HepG2 (cell line): ENCODE measurements around the gene RNASE11. TPM values are rescaled to one million over a fixed set of nuclear protein-coding genes. Genes with fewer than 3 reads are reported as not detected.

Experiments used
- ARID4A ChIP-seq: sonication (generic); formaldehyde crosslinking; IDR thresholded peaks from 2 replicates; pipeline ENCODE4 v1.5.0; 2020; ENCODE audit warnings: mild to moderate bottlenecking, missing genetic modification reagents, borderline replicate concordance
- BHLHE40 ChIP-seq: IDR thresholded peaks from 2 replicates; pipeline ENCODE4 v1.6.1; 2011; ENCODE audit warnings: low read length, improper control_type of control experiment
- EEA1 ChIP-seq: sonication (generic); formaldehyde crosslinking; IDR thresholded peaks from 2 replicates; pipeline ENCODE4 v1.5.1; 2020; ENCODE audit warnings: mild to moderate bottlenecking, missing genetic modification reagents, borderline replicate concordance
- GZF1 ChIP-seq: sonication (generic); formaldehyde crosslinking; IDR thresholded peaks from 2 replicates; pipeline ENCODE4 v1.5.1; 2020; ENCODE audit warnings: mild to moderate bottlenecking, missing genetic modification reagents
- JARID2 ChIP-seq: sonication (generic); formaldehyde crosslinking; IDR thresholded peaks from 2 replicates; pipeline ENCODE4 v1.8.1; 2023; ENCODE audit warnings: missing genetic modification reagents, inconsistent platforms; ENCODE audit not compliant: insufficient replicate concordance
- JUNB ChIP-seq: sonication (generic); formaldehyde crosslinking; IDR thresholded peaks from 2 replicates; pipeline ENCODE4 v1.8.0; 2022; ENCODE audit warnings: missing genetic modification reagents, mild to moderate bottlenecking, borderline replicate concordance
- MED8 ChIP-seq: sonication (generic); formaldehyde crosslinking; IDR thresholded peaks from 2 replicates; pipeline ENCODE4 v1.8.1; 2023; ENCODE audit warnings: mild to moderate bottlenecking, missing genetic modification reagents; ENCODE audit not compliant: insufficient replicate concordance
- MIXL1 ChIP-seq: IDR thresholded peaks from 2 replicates; pipeline ENCODE4 v1.6.1; 2016
- SAP130 ChIP-seq: IDR thresholded peaks from 2 replicates; pipeline ENCODE4 v1.6.1; 2016; ENCODE audit warnings: low read depth
- SIX4 ChIP-seq: sonication (generic); formaldehyde crosslinking; IDR thresholded peaks from 2 replicates; pipeline ENCODE4 v1.4.0; 2020; ENCODE audit warnings: missing genetic modification reagents
- SKI ChIP-seq: fragments of 450-650 bp; IDR thresholded peaks from one replicate; pipeline ENCODE4 v1.6.1; 2018; ENCODE audit warnings: mild to moderate bottlenecking; ENCODE audit not compliant: partially characterized antibody
- YEATS2 ChIP-seq: sonication (generic); formaldehyde crosslinking; IDR thresholded peaks from 2 replicates; pipeline ENCODE4 v1.4.0; 2020; ENCODE audit warnings: missing genetic modification reagents, borderline replicate concordance
- ZC3H13 ChIP-seq: sonication (generic); formaldehyde crosslinking; IDR thresholded peaks from 2 replicates; pipeline ENCODE4 v1.8.1; 2023; ENCODE audit warnings: mild to moderate bottlenecking, missing genetic modification reagents, moderate library complexity
- ZKSCAN8 ChIP-seq: IDR thresholded peaks from 2 replicates; pipeline ENCODE4 v1.6.1; 2016; ENCODE audit warnings: borderline replicate concordance, missing genetic modification reagents, missing compliant biosample characterization
- ZNF263 ChIP-seq: sonication (generic); formaldehyde crosslinking; IDR thresholded peaks from 2 replicates; pipeline ENCODE4 v1.4.0; 2020; ENCODE audit warnings: missing genetic modification reagents
- ZNF30 ChIP-seq: sonication (generic); formaldehyde crosslinking; IDR thresholded peaks from 2 replicates; pipeline ENCODE4 v1.5.0; 2020; ENCODE audit warnings: mild to moderate bottlenecking, missing genetic modification reagents
- ZNF337 ChIP-seq: sonication (generic); formaldehyde crosslinking; IDR thresholded peaks from 2 replicates; pipeline ENCODE4 v1.5.1; 2020; ENCODE audit warnings: missing genetic modification reagents, low read depth, mild to moderate bottlenecking, borderline replicate concordance
- ZNF34 ChIP-seq: sonication (generic); formaldehyde crosslinking; IDR thresholded peaks from 2 replicates; pipeline ENCODE4 v1.4.0; 2020; ENCODE audit warnings: mild to moderate bottlenecking, missing genetic modification reagents, borderline replicate concordance
- ZNF350 ChIP-seq: sonication (generic); formaldehyde crosslinking; IDR thresholded peaks from 2 replicates; pipeline ENCODE4 v1.4.0; 2020; ENCODE audit warnings: mild to moderate bottlenecking, low read depth, missing genetic modification reagents, borderline replicate concordance
- ZNF44 ChIP-seq: sonication (generic); formaldehyde crosslinking; IDR thresholded peaks from 2 replicates; pipeline ENCODE4 v1.5.1; 2020; ENCODE audit warnings: mild to moderate bottlenecking, missing genetic modification reagents
- ZNF564 ChIP-seq: sonication (generic); formaldehyde crosslinking; IDR thresholded peaks from 2 replicates; pipeline ENCODE4 v1.8.1; 2023; ENCODE audit warnings: mild to moderate bottlenecking, missing genetic modification reagents
- ZNF710 ChIP-seq: sonication (generic); formaldehyde crosslinking; IDR thresholded peaks from 2 replicates; pipeline ENCODE4 v1.5.0; 2020; ENCODE audit warnings: mild to moderate bottlenecking, missing genetic modification reagents, borderline replicate concordance
- ZNF761 ChIP-seq: sonication (generic); formaldehyde crosslinking; conservative IDR thresholded peaks from 2 replicates; pipeline ENCODE4 v1.4.0; 2020; ENCODE audit warnings: mild to moderate bottlenecking, missing genetic modification reagents
- ZSCAN31 ChIP-seq: sonication (generic); formaldehyde crosslinking; IDR thresholded peaks from 2 replicates; pipeline ENCODE4 v1.5.0; 2020; ENCODE audit warnings: low read depth, mild to moderate bottlenecking, missing genetic modification reagents
- polyA plus RNA-seq, 8 experiments: library from polyadenylated mRNA; depleted of rRNA in 3 of 8; stranded (reverse) in 7 of 8; unstranded in 1 of 8; fragments of >200 nt; fragmentation: Illumina TruSeq in 4 of 8; extraction: Trizol in 4 of 8; gene quantifications; 2 replicates each; pipeline versions ENCODE4 v1.2.1 to v1.2.3, GENCODE V29; 2011 to 2016; ENCODE audit warnings: low read depth in 4 of 8, missing spikeins in 1 of 8, mixed read lengths in 1 of 8; ENCODE audit not compliant: insufficient read depth in 1 of 8
- total RNA-seq, 5 experiments: library from RNA; depleted of rRNA; stranded (reverse); fragments of >200 nt; fragmentation: Illumina TruSeq; extraction: Trizol; gene quantifications; 2 replicates each; pipeline ENCODE4 v1.2.3, GENCODE V29; 2016; ENCODE audit warnings: low read depth in 1 of 5

RNASE11 gene
- total and polyA plus RNA-seq, 2 of the 13 experiments (the other 11 are each of a cell fraction or from before 2014, with no cell fraction given), result not detected

- TF ChIP-seq YEATS2 (CRISPR knock-in tag) (peak; percentile 33; the same call in 1 of the 2 replicates), MIXL1 (CRISPR knock-in tag) (peak; percentile 61; the same call in 1 of the 2 replicates), EEA1 (CRISPR knock-in tag) (no peak), ZNF761 (CRISPR knock-in tag) (0 out of 2 replicates have a peak, but pooled peaks have one; percentile 58), MED8 (CRISPR knock-in tag) (no peak), ZNF30 (CRISPR knock-in tag) (no peak), ARID4A (CRISPR knock-in tag) (peak; percentile 50; the same call in 1 of the 2 replicates), SKI (peak; percentile 38), SIX4 (CRISPR knock-in tag) (peak; percentile 13; the same call in 1 of the 2 replicates), BHLHE40 (0 out of 2 replicates have a peak, but pooled peaks have one; percentile 28), ZNF564 (CRISPR knock-in tag) (peak; percentile 69), ZKSCAN8 (CRISPR knock-in tag) (peak; percentile 74; the same call in 1 of the 2 replicates), ZNF710 (peak; percentile 81; the same call in 1 of the 2 replicates), ZNF337 (CRISPR knock-in tag) (0 out of 2 replicates have a peak, but pooled peaks have one; percentile 15), ZNF44 (CRISPR knock-in tag) (0 out of 2 replicates have a peak, but pooled peaks have one; percentile 35), JUNB (CRISPR knock-in tag) (peak; percentile 46; the same call in 1 of the 2 replicates), ZSCAN31 (peak; percentile 82), JARID2 (CRISPR knock-in tag) (no peak), SAP130 (CRISPR knock-in tag) (peak; percentile 64), ZNF263 (CRISPR knock-in tag) (peak; percentile 87), ZNF350 (no peak; the same call in 1 of the 2 replicates), GZF1 (CRISPR knock-in tag) (peak; percentile 24; the same call in 1 of the 2 replicates), ZC3H13 (CRISPR knock-in tag) (0 out of 2 replicates have a peak, but pooled peaks have one; percentile 14), ZNF34 (peak; percentile 69; the same call in 1 of the 2 replicates)
Measured at GRCh38 chr14:20610002-20610765, 22.4 kb upstream of the RNASE11 start (continued).
